Brain pericyte (primary cell): ENCODE results near the gene PLCL1.

ENCODE experiments used
- DNase-seq: peaks from one replicate; pipeline ENCODE4 v3.0.0-alpha.2; 2012; ENCODE audit warnings: low read depth, low spot score

PLCL1 gene

GRCh38 chr2:198056836-198057235, 252.4 kb downstream of the PLCL1 start:
- no peak for DNase-seq

DNA sequence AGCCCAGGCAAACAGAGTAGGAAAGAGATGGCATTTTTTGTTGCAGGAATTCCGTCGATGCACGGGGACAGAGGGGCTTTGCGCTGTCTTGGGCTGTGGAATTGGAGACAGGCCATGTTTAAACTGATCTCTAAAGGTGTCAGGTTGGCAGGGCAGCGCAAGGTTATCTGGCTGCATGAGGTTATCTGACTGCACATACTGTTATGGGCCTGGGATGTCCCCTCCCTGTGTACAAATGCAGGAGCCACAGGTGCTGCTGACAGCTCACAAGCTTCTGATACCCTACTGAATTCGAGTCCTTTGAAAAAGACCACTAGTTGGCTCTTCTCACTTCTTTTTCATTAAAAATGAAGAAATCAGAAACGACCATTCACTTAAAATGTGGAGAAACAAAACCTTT, 255.4 kb downstream of the PLCL1 start:
- DNase-seq: no peak

- DNase-seq: no peak
Measured at GRCh38 chr2:198060277-198060676, 255.9 kb downstream of the PLCL1 start.

- no peak for DNase-seq
Measured at GRCh38 chr2:198062826-198063225, 258.4 kb downstream of the PLCL1 start.

DNA sequence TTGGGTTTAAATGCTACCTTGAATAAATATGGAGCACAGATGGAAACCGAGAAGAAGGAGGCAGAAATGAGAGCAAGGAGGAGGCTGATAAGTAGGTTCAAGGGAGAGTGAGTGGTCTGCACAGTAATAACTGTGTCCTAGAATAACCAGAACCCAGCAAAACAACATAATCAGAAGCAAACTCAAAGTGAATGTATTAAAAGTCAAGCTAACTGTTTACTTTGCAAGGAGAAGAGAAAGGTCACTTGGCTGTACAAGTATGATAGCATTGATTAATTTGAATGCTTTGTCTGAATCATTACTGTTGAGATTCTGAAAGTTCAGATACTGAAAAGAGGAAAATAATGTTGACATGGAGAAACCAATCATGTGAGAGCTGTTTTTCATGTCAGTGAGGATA, 258.8 kb downstream of the PLCL1 start:
- DNase-seq: no peak

GRCh38 chr2:198065322-198065721, 260.9 kb downstream of the PLCL1 start:
- DNase-seq: no peak

- DNase-seq: no peak
Measured at GRCh38 chr2:198066597-198066996, 262.2 kb downstream of the PLCL1 start.

DNA sequence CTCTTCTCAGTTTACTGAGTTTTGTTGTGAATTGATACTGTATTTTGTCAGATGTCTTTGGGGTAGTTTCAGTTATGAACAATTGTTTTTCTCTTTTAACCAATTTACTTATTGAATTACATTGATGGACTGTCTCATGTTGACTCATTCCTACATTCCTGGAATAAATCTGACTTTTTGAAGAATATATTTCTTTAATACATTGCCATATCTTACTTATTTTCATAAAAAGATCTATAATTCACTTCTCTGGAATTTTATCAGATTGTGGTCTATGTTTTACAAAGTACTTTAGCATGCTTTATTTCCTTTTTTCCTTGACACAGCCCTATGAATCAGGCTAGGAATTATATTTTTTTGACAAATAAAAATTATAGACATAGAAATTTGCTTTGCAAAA, 268.3 kb downstream of the PLCL1 start:
- no peak for DNase-seq

GRCh38 chr2:198073253-198073652, 268.9 kb downstream of the PLCL1 start:
- DNase-seq: no peak

DNA sequence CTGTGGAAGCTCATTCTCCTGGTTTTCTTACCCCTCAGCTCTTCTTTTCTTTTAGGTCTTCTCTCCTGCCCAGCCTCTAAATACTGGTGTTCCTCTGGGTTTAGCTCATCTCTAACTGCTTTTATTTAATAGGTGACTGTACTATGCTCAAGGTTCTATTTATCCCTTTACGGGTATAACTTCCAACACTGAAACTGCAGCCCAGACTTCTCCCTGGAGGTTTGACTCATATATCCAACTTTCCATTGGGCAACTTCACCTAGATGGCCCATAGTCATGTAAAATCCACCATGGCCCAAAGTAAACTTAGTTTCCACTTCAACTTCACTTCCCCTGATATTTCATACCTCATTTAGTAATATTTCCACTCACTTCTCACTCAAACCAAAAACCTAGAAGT, 273.1 kb downstream of the PLCL1 start:
- DNase-seq: no peak

GRCh38 chr2:198080879-198081765, 276.7 kb downstream of the PLCL1 start:
- DNase-seq: no peak

- no peak for DNase-seq
Measured at GRCh38 chr2:198084156-198084555, 279.8 kb downstream of the PLCL1 start.

- DNase-seq: no peak
Measured at GRCh38 chr2:198096002-198096401, 291.6 kb downstream of the PLCL1 start.

- no peak for DNase-seq
Measured at GRCh38 chr2:198096965-198097364, 292.6 kb downstream of the PLCL1 start.

DNA sequence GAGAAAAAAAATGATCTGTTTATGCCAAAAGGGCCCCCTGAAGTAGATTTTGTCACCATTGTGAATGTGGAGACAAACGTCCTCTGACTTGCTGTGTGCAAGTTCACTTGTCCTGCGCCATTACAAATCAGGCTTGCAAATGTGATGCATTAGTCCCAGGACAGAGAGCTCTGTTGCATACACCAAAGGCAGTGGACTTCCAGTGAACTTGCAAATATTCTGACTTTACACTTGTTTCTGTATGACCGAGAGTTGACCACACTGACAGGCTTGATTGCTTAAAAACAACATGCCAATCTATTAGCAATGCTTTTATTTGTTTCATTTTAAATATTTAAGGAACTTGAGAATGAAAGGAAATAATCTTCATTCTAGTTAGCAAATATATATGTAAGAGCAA, 293.2 kb downstream of the PLCL1 start:
- DNase-seq: no peak

DNA sequence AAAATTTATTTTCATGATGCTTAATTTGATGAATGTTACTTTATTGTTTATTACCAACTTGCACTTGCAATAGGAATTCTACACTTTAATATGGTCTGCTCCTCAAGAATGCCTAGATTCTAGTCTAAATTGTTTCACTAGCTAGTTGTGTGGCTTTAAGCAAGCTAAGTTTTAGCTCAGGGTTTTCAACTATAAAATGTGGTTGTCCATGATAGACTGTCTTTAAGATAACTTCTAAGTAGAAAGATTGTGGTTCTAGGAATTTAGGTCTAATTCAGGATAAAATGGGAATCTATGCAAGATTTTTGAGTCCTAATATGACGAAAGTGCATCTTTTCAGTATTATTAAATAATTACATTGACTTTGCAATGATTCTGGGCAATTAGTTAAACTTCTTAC, 294.0 kb downstream of the PLCL1 start:
- no peak for DNase-seq

GRCh38 chr2:198098918-198099317, 294.5 kb downstream of the PLCL1 start:
- no peak for DNase-seq

DNA sequence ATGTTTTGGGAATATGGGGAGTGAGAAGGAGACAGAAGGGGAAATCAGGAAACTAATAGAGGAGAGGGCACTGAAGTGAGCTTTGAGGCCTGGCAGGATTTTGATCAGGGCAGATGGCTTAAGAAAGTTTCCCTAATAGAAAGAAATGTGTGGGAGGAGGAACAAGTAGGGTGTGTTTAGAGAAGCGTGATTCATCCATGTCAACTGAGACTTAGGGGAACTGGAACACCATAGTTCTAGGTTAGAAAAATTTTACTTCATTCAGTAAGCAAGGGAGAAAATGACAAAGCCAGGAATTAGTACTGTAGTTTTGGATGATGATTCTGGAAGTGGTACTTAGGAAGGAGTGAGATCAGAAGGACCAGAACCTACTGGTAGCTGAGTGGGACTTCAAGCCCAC, 296.0 kb downstream of the PLCL1 start:
- DNase-seq: no peak

GRCh38 chr2:198101688-198102087, 297.3 kb downstream of the PLCL1 start:
- no peak for DNase-seq

- no peak for DNase-seq
Measured at GRCh38 chr2:198102120-198102519, 297.7 kb downstream of the PLCL1 start.

DNA sequence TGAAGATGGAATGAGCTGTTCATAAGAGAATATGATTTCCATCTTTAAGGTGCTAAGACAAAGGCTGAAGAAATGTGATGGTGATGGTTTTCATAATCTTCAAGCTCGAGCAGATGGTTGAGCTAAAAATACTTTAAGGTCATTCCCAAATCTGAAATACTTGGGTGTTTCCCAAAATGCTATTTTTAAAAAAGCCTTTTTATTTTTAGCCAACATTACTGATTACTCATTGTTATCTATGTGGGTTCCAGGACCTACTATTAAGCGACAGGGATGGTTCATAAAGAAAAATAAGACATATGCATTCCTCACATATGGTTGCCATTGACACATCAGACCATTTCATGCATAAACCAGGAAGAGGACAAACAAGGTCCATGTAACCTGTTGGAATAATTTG, 298.5 kb downstream of the PLCL1 start:
- DNase-seq: no peak

- DNase-seq: no peak
Measured at GRCh38 chr2:198106621-198107385, 302.4 kb downstream of the PLCL1 start.

- DNase-seq: no peak
Measured at GRCh38 chr2:198113316-198113715, 308.9 kb downstream of the PLCL1 start.
